ENCODE data around the gene CHFR. TPM values are rescaled to one million over a fixed set of nuclear protein-coding genes. Genes with fewer than 3 reads are reported as not detected.
"Not testable (repeated sequence)": the region's sequence is repeated elsewhere in the genome, so short reads cannot be mapped to it uniquely, and the experiment has no call there.

The CHFR gene
- total RNA-seq, 1 donor from 2014 or later: 50.2 TPM

DNA sequence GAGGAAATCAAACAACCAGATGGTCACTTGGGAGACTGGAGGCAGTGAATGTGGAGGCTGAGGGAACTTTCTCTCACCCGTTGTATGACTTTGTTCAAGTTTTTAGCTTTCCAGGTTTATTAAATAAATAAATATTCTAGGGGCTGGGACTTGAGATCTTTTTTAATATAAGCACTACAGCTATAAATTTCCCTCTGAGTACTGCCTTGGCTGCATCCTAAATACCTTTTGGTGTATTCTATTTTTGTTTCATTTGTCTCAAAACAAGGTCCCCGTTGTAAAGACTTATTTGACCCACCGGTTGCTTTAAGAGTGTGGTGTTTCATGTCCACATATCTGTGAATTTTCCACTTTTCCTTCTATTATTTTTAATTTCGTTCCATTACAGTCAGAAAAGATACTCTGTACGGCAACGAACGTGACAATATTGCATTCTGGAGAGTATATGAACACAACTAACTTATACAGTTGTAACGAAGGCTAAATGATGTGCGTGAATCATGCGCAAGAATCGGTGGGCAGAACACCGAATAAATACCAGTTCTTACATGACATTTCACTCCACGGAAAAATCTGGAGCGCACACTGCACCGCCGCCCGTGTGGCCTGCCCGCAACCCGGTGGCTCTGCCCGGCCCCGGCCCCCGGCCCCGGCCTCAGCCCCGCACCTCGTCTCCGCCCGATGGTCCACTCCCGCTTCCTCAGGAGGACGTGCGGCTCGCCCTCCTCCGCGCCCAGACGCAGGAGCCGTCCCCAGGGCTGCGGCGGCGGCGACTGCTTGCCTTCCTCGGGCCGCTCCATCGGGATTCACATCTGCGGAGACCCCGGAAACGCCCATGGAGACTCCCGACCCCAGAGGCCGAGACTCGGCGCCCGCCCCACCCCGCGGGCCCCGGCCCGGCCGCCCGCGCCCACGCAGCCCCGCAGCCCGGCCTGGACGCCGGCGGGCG is 602 bp downstream of the CHFR start:
- H3K27me3 ChIP-seq: no peaks in the 10 kb centered on the region
- H3K27ac ChIP-seq: peak overlapping the region; percentile 84
- peak overlapping the region; percentile 85 for H3K4me3 ChIP-seq
- peaks cover 8% of the 10 kb centered on the region for H3K4me1 ChIP-seq
- ATAC-seq: peak; percentile 2
- no peaks in the 10 kb centered on the region for H3K9me3 ChIP-seq
- TF ChIP-seq, protein P1, sequence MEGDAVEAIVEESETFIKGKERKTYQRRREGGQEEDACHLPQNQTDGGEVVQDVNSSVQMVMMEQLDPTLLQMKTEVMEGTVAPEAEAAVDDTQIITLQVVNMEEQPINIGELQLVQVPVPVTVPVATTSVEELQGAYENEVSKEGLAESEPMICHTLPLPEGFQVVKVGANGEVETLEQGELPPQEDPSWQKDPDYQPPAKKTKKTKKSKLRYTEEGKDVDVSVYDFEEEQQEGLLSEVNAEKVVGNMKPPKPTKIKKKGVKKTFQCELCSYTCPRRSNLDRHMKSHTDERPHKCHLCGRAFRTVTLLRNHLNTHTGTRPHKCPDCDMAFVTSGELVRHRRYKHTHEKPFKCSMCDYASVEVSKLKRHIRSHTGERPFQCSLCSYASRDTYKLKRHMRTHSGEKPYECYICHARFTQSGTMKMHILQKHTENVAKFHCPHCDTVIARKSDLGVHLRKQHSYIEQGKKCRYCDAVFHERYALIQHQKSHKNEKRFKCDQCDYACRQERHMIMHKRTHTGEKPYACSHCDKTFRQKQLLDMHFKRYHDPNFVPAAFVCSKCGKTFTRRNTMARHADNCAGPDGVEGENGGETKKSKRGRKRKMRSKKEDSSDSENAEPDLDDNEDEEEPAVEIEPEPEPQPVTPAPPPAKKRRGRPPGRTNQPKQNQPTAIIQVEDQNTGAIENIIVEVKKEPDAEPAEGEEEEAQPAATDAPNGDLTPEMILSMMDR (IDR thresholded peaks at IDR 0.05): no peak
- H3K36me3 ChIP-seq: no peaks in the 10 kb centered on the region
- DNase-seq: no peak
- intact Hi-C loops (cut with DNase I): no loop called here

DNA sequence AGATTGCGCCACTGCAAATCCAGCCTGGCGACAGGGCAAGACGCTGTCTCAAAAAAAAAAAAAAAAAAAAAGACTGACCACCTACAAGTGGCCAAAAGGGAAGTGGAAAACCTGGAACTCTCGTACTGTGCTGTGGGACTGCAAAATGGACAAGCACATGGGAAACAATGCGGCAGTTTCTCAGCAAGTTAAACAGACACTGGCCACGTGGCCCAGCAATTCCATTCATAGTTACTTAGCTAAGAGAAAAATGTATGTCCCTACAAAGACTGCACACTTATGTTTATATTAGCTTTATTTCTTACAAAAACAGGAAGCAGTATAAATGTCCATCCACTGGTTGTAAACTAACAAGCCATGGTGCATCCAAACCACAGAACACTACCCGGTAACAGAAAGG is 5.6 kb downstream of the CHFR start:
- intact Hi-C loops (cut with DNase I): no loop called here
- H3K4me3 ChIP-seq: no peak overlapping the region

DNA sequence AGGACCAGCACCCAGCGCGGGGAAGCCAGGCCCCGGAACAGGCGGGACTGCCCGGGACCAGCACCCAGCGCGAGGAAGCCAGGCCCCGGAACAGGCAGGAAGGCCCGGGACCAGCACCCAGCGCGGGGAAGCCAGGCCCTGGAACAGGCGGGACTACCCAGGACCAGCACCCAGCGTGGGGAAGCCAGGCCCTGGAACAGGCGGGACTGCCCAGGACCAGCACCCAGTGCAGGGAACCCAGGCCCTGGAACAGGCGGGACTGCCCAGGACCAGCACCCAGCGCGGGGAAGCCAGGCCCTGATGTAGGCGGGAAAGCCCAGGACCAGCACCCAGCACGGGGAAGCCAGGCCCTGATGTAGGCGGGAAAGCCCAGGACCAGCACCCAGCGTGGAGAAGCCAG is 12.8 kb downstream of the CHFR start:
- peaks cover 85% of the 10 kb centered on the region for H3K36me3 ChIP-seq

More for the DNA sequence above, 5.6 kb downstream of the CHFR start:
- H3K9me3 ChIP-seq: no peaks in the 10 kb centered on the region
- no peak overlapping the region for H3K27ac ChIP-seq
- ATAC-seq (peak; percentile 40), DNase-seq (no peak)
- TF ChIP-seq, protein P1 (IDR thresholded peaks at IDR 0.05): no peak
- no peaks in the 10 kb centered on the region for H3K27me3 ChIP-seq
- peaks cover 8% of the 10 kb centered on the region for H3K4me1 ChIP-seq
- peaks cover 22% of the 10 kb centered on the region for H3K36me3 ChIP-seq

DNA sequence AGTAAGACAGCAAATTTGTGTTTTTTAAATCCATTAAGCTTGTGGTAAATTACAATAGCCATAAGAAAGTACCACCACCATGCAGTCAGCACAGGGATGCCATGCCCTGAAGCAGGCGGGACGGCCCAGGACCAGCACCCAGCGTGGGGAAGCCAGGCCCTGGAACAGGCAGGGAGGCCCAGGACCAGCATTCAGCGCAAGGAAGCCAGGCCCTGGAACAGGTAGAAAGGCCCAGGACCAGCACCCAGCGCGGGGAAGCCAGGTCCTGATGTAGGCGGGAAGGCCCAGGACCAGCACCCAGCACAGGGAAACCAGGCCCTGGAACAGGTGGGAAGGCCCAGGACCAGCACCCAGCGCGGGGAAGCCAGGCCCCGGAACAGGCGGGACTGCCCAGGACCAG is 13.2 kb downstream of the CHFR start:
- DNase-seq: no peak
- H3K9me3 ChIP-seq: no peaks in the 10 kb centered on the region
- no peak overlapping the region for H3K4me3 ChIP-seq
- no peaks in the 10 kb centered on the region for H3K27me3 ChIP-seq
- intact Hi-C loops (cut with DNase I): no loop called here
- H3K4me1 ChIP-seq: no peaks in the 10 kb centered on the region
- no peak for ATAC-seq
- no peak overlapping the region for H3K27ac ChIP-seq
- TF ChIP-seq, protein P1 (IDR thresholded peaks at IDR 0.05): no peak
- H3K36me3 ChIP-seq: peaks cover 89% of the 10 kb centered on the region

More for the DNA sequence above, 12.8 kb downstream of the CHFR start:
- intact Hi-C loops (cut with DNase I); H3K9me3 ChIP-seq; ATAC-seq; H3K4me1 ChIP-seq; H3K27me3 ChIP-seq; DNase-seq; H3K27ac ChIP-seq; H3K4me3 ChIP-seq: not testable (repeated sequence)

DNA sequence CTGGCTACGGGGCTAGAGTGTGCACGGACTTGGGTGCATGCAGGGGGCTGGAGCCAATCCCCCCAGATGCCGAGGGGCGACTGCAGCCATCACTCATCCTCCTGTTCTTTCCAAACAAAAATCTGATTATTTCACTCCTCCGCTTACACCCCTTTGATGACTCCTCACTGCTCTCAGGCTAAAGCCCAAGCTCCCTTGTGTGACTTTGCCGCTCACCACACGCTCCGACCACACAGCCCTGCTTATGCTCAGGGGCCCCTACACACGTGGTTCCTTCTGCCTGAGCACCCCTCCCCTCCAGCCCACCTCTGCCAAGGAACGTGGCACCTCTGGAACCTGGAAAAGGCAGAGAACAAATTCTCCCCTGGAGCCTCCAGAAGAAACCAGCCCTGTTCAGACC is 13.7 kb downstream of the CHFR start:
- no peak overlapping the region for H3K4me3 ChIP-seq
- ATAC-seq: no peak
- no peaks in the 10 kb centered on the region for H3K9me3 ChIP-seq
- intact Hi-C loops (cut with DNase I): no loop called here
- DNase-seq: no peak
- H3K27ac ChIP-seq: no peak overlapping the region
- TF ChIP-seq, protein P1 (IDR thresholded peaks at IDR 0.05): no peak
- H3K27me3 ChIP-seq: no peaks in the 10 kb centered on the region
- no peaks in the 10 kb centered on the region for H3K4me1 ChIP-seq
- peaks cover 86% of the 10 kb centered on the region for H3K36me3 ChIP-seq

DNA sequence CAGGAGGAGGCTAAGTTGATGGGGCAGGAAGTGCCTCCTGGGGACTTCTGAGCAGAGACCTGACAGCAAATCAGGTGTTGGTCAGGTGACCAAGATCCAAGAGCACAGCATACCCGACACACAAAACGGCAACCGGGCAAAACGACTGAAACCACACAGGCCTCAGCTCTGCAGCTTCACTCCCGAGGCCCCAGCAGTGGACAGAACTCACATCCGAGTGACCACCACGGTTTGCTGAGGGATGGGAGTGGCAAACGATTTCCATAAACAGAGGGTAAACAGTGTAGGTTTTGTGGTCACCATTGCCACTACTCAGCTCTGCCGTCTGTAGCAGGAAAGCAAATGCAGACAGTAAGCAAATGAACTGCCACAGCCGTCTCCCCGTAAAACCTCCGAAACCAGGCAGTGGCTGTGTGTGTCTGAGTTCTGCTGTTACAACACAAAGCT is 14.4 kb downstream of the CHFR start:
- no peaks in the 10 kb centered on the region for H3K4me1 ChIP-seq
- peaks cover 84% of the 10 kb centered on the region for H3K36me3 ChIP-seq
- H3K27me3 ChIP-seq: no peaks in the 10 kb centered on the region
- ATAC-seq: no peak
- no peak overlapping the region for H3K27ac ChIP-seq
- no peaks in the 10 kb centered on the region for H3K9me3 ChIP-seq
- DNase-seq: no peak
- intact Hi-C loops (cut with DNase I): no loop called here
- no peak overlapping the region for H3K4me3 ChIP-seq
- TF ChIP-seq, protein P1 (IDR thresholded peaks at IDR 0.05): no peak

All from upper lobe of right lung (tissue), 1 donor.